ENCODE results near the gene NUTF2. TPM values are rescaled to one million over a fixed set of nuclear protein-coding genes. Genes with fewer than 3 reads are reported as not detected.

NUTF2 gene
- total and polyA plus RNA-seq, 2 donors (not counting 1 experiment from before 2014, with no cell fraction given): 127 to 310 TPM

- Histone ChIP-seq H3K4me3 (replicated peaks in 1 of 4; ENCODE audit: control extremely low read depth in 1 of 4, insufficient read depth in 1 of 4, low read depth in 3 of 4, low read length in 4 of 4) (no peak overlapping the region), H3K27me3 (ENCODE audit: control insufficient read depth, insufficient read depth, low read length) (no peaks in the 10 kb centered on the region), H3K9ac (ENCODE audit: insufficient read depth, low read length) (peak overlapping the region; percentile 39), H3K27ac (ENCODE audit: insufficient read depth, low read length) (peak overlapping the region; percentile 99), H2AFZ (ENCODE audit: low read length) (no peak overlapping the region), H3K4me2 (ENCODE audit: extremely low read depth, insufficient read depth, low read length) (peak overlapping the region; percentile 30), H3K4me1 (ENCODE audit: control insufficient read depth, extremely low read depth, insufficient read depth, low read length) (peaks cover 33% of the 10 kb centered on the region), H3K9me3 (ENCODE audit: control insufficient read depth, insufficient read depth, low read depth, low read length) (no peaks in the 10 kb centered on the region), H3K36me3 (ENCODE audit: control insufficient read depth, insufficient read depth, low read length) (peaks cover 6% of the 10 kb centered on the region), H3K79me2 (ENCODE audit: control insufficient read depth, insufficient read depth, low read length) (peaks cover 90% of the 10 kb centered on the region), H4K20me1 (ENCODE audit: control insufficient read depth, extremely low read depth, insufficient read depth, low read length) (peaks cover 3% of the 10 kb centered on the region)
- peak; percentile 77 to 92 for DNase-seq (ENCODE audit: low read depth in 2 of 2)
- TF ChIP-seq CTCF (conservative IDR thresholded peaks at IDR 0.05 in 1 of 2, IDR thresholded peaks at IDR 0.05 in 1 of 2; ENCODE audit: low read depth in 1 of 2, low read length in 2 of 2): no peak
- no peak for TF ChIP-seq EZH2 (IDR thresholded peaks at IDR 0.05; ENCODE audit: low read length, missing control alignments)
Observed at GRCh38 chr16:67857547-67858233, 11.0 kb downstream of the NUTF2 start.

GRCh38 chr16:67858500-67858899, 11.8 kb downstream of the NUTF2 start:
- H3K36me3 ChIP-seq (ENCODE audit: control insufficient read depth, insufficient read depth, low read length): peaks cover 6% of the 10 kb centered on the region
- H2AFZ ChIP-seq (ENCODE audit: low read length): no peak overlapping the region
- H3K79me2 ChIP-seq (ENCODE audit: control insufficient read depth, insufficient read depth, low read length): peaks cover 90% of the 10 kb centered on the region
- peaks cover 39% of the 10 kb centered on the region for H3K4me1 ChIP-seq (ENCODE audit: control insufficient read depth, extremely low read depth, insufficient read depth, low read length)
- peak overlapping the region; percentile 99 for H3K27ac ChIP-seq (ENCODE audit: insufficient read depth, low read length)
- H3K9me3 ChIP-seq (ENCODE audit: control insufficient read depth, insufficient read depth, low read depth, low read length): no peaks in the 10 kb centered on the region
- no peak for TF ChIP-seq CTCF (conservative IDR thresholded peaks at IDR 0.05 in 1 of 2, IDR thresholded peaks at IDR 0.05 in 1 of 2; ENCODE audit: low read depth in 1 of 2, low read length in 2 of 2)
- TF ChIP-seq EZH2 (IDR thresholded peaks at IDR 0.05; ENCODE audit: low read length, missing control alignments): no peak
- H3K4me3 ChIP-seq (replicated peaks in 1 of 4; ENCODE audit: control extremely low read depth in 1 of 4, insufficient read depth in 1 of 4, low read depth in 3 of 4, low read length in 4 of 4): no peak overlapping the region
- peak overlapping the region; percentile 39 for H3K9ac ChIP-seq (ENCODE audit: insufficient read depth, low read length)
- peaks cover 3% of the 10 kb centered on the region for H4K20me1 ChIP-seq (ENCODE audit: control insufficient read depth, extremely low read depth, insufficient read depth, low read length)
- H3K27me3 ChIP-seq (ENCODE audit: control insufficient read depth, insufficient read depth, low read length): no peaks in the 10 kb centered on the region
- peak overlapping the region; percentile 8 for H3K4me2 ChIP-seq (ENCODE audit: extremely low read depth, insufficient read depth, low read length)
- no peak for DNase-seq (ENCODE audit: low read depth in 2 of 2)

- Histone ChIP-seq H3K36me3 (ENCODE audit: control insufficient read depth, insufficient read depth, low read length) (peaks cover 6% of the 10 kb centered on the region), H4K20me1 (ENCODE audit: control insufficient read depth, extremely low read depth, insufficient read depth, low read length) (peaks cover 3% of the 10 kb centered on the region), H3K4me1 (ENCODE audit: control insufficient read depth, extremely low read depth, insufficient read depth, low read length) (peaks cover 44% of the 10 kb centered on the region), H3K9ac (ENCODE audit: insufficient read depth, low read length) (no peak overlapping the region), H3K27ac (ENCODE audit: insufficient read depth, low read length) (peak overlapping the region; percentile 77), H3K4me2 (ENCODE audit: extremely low read depth, insufficient read depth, low read length) (peak overlapping the region; percentile 30), H3K9me3 (ENCODE audit: control insufficient read depth, insufficient read depth, low read depth, low read length) (no peaks in the 10 kb centered on the region), H2AFZ (ENCODE audit: low read length) (no peak overlapping the region), H3K27me3 (ENCODE audit: control insufficient read depth, insufficient read depth, low read length) (no peaks in the 10 kb centered on the region), H3K4me3 (replicated peaks in 1 of 4; ENCODE audit: control extremely low read depth in 1 of 4, insufficient read depth in 1 of 4, low read depth in 3 of 4, low read length in 4 of 4) (no peak overlapping the region), H3K79me2 (ENCODE audit: control insufficient read depth, insufficient read depth, low read length) (peaks cover 85% of the 10 kb centered on the region)
- peak; percentile 50 to 72 for DNase-seq (ENCODE audit: low read depth in 2 of 2)
- TF ChIP-seq CTCF (conservative IDR thresholded peaks at IDR 0.05 in 1 of 2, IDR thresholded peaks at IDR 0.05 in 1 of 2; ENCODE audit: low read depth in 1 of 2, low read length in 2 of 2): no peak
- TF ChIP-seq EZH2 (IDR thresholded peaks at IDR 0.05; ENCODE audit: low read length, missing control alignments): no peak
Observed at GRCh38 chr16:67860589-67861398, 14.1 kb downstream of the NUTF2 start.

All from fibroblast of lung (primary cell).